NCI-H2171 (cell line): ENCODE data around the gene METTL1.

Experiments
- DNase-seq: peaks from one replicate; lab custom pipeline; 2025; lab: John Stamatoyannopoulos, UW

Gene METTL1

GRCh38 chr12:57753756-57754337 is 18.1 kb downstream of the METTL1 start:
- no peak for DNase-seq

GRCh38 chr12:57752668-57753000 is 19.3 kb downstream of the METTL1 start:
- no peak for DNase-seq

DNA sequence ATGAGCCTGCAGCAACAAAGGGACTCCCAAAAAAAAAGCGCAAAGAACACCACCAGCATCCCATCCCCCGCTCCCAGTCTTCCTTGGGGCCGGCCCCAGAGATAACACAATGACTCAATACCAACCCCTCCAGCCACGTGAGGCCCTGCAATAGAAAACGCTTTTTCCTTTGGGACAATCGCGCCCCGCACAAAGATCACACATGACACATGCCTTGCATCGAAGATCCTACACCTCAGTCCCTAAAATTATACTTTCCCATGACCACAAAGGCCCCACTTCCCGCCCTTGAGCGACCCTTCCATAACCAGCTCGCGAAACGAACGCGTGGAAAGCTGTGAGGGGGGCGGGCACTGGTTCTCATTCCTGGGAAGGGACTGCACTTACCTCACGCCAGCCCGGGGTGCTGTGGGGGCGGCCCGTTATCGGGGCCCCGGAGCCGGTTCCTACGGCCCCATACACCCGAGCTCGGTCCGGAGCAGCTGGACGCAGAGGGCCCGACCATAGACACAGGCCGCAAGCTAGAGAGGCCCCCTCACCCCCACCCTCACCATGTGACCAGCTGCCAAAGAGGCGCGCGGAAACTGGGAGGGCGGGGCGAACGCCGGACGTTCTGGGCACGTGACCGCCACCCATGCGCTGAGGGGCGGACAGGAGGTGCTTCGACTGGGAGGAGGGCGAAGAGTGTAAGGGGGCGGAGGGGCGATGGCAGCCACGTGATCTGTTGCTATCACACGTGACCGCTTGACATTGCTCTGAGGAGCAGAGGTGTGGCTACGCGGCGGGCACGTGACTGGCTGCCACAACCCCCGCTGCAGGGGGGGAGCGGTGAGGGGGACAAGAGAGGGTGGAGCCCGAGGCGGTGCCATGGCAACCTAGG is 19.9 kb downstream of the METTL1 start, which contains the start of gene CDK4:
TSS of gene CDK4 (minus strand) at position 523 of the 880 bp plus-strand sequence. CDS start 593 bp downstream, outside the sequence.
- DNase-seq, result peak; percentile 98

- DNase-seq, result no peak
Measured at GRCh38 chr12:57751432-57751787, 20.5 kb downstream of the METTL1 start.

DNA sequence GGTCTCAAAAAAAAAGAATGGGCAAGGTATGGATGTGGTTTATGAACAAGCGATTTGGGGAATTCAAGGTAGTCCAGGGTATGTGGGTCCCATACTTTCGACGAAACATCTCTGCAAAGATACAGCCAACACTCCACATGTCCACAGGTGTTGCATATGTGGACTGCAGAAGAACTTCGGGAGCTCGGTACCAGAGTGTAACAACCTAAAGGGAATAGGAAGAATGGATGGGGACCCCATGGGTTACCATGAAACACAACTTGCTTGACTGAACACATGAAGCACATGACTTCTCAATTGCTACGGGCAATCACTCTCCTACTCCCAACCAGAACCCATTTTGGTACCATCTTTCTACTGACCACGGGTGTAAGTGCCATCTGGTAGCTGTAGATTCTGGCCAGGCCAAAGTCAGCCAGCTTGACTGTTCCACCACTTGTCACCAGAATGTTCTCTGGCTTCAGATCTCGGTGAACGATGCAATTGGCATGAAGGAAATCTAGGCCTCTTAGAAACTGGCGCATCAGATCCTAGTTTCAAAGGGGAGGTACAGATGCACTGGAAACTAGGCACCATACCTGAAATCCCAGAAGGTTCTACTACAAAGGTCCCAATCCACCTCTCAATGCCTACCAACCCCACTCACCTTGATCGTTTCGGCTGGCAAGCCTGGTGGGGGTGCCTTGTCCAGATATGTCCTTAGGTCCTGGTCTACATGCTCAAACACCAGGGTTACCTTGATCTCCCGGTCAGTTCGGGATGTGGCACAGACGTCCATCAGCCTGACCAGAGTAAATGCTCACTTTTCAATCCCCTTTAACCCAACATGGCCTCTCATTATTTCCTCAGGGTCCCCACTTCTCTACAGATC is 21.1 kb downstream of the METTL1 start:
- DNase-seq, result no peak

- no peak for DNase-seq
Measured at GRCh38 chr12:57749061-57749460, 22.8 kb downstream of the METTL1 start.

DNA sequence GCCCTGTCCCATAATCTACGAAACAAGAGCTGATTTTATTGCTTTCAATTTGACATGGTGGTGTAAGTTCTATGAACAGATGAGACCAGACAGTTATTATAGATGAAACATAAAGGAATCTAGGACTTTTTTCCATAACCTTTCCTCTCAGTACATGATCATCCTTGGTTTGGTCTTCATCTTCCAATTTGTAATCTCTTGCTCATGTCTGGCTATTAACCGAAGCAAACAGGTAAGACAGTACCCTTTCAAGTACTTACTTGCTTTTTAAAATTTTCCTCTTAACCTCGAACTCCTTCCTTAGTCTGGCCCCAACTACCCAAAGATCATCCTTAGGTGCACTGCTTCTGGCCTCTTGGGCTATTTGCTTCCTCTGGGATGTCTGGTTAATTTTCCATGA is 25.9 kb downstream of the METTL1 start:
- no peak for DNase-seq

GRCh38 chr12:57745485-57745881 is 26.4 kb downstream of the METTL1 start:
- no peak for DNase-seq

DNA sequence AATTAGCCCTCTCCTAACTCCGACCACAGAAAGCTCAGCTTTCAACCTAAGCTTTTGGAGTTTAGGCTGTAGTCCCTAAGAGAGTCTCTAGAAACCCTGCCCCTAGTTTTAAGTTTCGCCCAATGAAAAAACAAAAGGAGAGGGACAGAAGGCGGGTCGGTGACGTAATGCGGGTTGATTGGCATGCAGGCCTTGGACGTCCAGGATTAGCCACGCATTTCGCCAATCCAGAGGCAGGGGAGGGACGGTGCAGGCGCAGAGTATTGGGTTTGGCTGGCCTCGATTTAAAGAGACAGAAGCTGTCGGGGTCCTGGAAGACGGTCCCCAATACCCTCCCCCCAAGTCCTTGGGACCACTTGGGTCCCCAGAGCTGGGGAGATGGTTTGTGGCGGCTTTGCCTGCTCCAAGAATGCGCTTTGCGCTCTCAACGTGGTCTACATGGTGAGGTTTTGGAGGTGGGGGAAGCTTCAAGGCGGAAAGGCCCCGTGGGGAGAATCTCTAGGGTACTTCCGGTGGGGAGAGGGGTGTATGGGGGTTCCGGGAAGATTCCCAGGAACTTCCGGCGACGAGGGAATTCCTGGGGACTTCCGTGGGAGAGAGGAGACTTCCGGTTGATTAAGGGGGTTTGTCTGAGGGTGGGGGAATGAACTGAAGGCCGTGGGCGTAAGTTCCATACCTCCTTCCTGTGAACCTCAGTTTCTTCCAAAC is 27.0 kb downstream of the METTL1 start, which contains the start of gene TSPAN31:
TSS of gene TSPAN31 (plus strand) at position 263 of the 708 bp plus-strand sequence. CDS start at position 379, 116 bp downstream.
- peak; percentile 95 for DNase-seq

DNA sequence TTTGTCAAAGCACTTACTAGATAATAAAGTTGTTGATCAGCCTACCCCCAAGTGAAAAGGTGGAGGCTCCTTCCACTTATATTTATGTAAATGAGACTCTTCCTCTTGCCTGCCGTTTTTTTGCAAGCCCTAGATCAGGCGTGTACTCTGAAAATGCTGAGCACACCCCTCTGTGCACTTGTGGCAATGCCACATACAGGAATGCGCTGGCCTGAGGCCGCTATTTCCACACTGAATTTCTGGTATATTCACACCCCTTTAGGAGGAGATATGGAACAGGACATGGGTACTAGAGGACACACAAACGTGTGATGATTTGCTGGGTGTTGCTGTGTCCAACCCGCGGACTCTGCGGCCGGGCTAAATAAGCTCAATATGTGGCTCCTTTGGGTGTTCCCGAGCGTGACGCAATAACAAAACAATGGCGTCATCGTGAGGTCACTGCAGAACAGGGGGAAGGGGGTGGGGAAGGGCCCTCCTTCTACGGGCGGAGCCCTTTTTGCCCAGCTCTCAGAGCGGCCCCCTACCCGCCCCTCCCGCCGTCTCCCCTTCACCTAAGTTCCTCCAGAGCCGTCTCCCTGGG is 27.6 kb downstream of the METTL1 start:
- peak; percentile 77 for DNase-seq

DNA sequence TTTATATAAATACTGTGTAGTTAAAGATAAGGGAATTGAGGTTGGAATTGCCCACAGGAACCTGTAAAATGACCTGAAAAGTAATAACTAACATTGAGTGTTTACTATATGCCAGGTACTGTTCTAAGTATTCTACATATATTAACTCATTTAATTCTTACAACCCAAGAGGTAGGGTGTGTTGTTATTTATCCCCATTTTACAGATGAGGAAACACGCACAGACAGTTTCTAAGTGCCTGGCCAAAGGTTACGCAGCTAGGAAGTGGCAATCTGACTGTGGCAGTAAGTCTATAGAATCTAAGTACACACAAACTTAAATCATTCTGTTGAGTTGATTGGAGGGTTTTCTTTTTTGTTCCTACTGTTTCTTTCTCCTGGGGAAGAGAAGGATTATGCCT is 28.1 kb downstream of the METTL1 start:
- no peak for DNase-seq

GRCh38 chr12:57741844-57742738 is 29.8 kb downstream of the METTL1 start:
- DNase-seq, result no peak

GRCh38 chr12:57741413-57741789 is 30.5 kb downstream of the METTL1 start:
- DNase-seq, result no peak

- no peak for DNase-seq
Measured at GRCh38 chr12:57740656-57741412, 31.1 kb downstream of the METTL1 start.

GRCh38 chr12:57739914-57740538 is 31.9 kb downstream of the METTL1 start:
- no peak for DNase-seq

DNA sequence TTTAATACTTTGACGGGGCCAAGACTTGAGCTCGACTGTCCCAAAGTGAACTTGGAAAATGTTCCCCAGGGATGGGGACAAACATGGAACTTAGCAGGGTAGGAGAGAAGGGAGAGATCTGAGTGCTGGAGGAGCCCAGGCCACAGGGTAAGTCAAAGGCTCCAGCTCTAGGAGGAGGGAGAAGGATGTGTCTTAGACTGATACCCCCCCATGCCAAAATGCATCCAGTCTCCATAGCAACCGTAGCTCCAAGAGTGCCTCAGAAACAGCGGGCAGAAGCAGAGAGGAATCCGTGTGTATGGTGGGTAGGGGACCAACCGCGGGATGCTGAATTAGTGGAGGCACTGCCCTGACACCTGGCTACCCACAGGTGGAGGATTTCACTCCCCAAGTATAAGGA is 32.5 kb downstream of the METTL1 start:
- DNase-seq, result no peak

GRCh38 chr12:57738661-57739237 is 33.2 kb downstream of the METTL1 start, which contains the start of gene AGAP2:
AGAP2 (minus strand) TSS chr12:57738742; CDS start chr12:57738246, 496 bp downstream.
- DNase-seq, result peak; percentile 60
